ENCODE measurements around the gene XPR1.

The XPR1 gene

GRCh38 chr1:180631766-180632325 is at the start of gene XPR1:
Gene XPR1 (plus strand): TSS chr1:180632022. CDS start chr1:180632202, 180 bp downstream.
- DNase-seq, result peak; percentile 100

- no peak for DNase-seq
Measured at GRCh38 chr1:180584869-180585268, 47.0 kb upstream of the XPR1 start.

- DNase-seq, result no peak
Measured at GRCh38 chr1:180585994-180586359, 45.8 kb upstream of the XPR1 start.

- DNase-seq, result no peak
Measured at GRCh38 chr1:180586671-180587155, 45.1 kb upstream of the XPR1 start.

GRCh38 chr1:180588121-180588520 is 43.7 kb upstream of the XPR1 start:
- no peak for DNase-seq

GRCh38 chr1:180590889-180591288 is 40.9 kb upstream of the XPR1 start:
- no peak for DNase-seq

GRCh38 chr1:180593382-180593781 is 38.4 kb upstream of the XPR1 start:
- DNase-seq, result no peak

- DNase-seq, result no peak
Measured at GRCh38 chr1:180594723-180595122, 37.1 kb upstream of the XPR1 start.

GRCh38 chr1:180595966-180596365 is 35.9 kb upstream of the XPR1 start:
- no peak for DNase-seq

- DNase-seq, result no peak
Measured at GRCh38 chr1:180597520-180597919, 34.3 kb upstream of the XPR1 start.

GRCh38 chr1:180598333-180598974 is 33.4 kb upstream of the XPR1 start:
- no peak for DNase-seq

- no peak for DNase-seq
Measured at GRCh38 chr1:180600343-180600742, 31.5 kb upstream of the XPR1 start.

- no peak for DNase-seq
Measured at GRCh38 chr1:180601512-180601911, 30.3 kb upstream of the XPR1 start.

GRCh38 chr1:180603223-180603849 is 28.5 kb upstream of the XPR1 start:
- no peak for DNase-seq

GRCh38 chr1:180603850-180604226 is 28.0 kb upstream of the XPR1 start:
- DNase-seq, result no peak

GRCh38 chr1:180606155-180606554 is 25.7 kb upstream of the XPR1 start:
- peak; percentile 7 for DNase-seq

GRCh38 chr1:180609643-180610555 is 21.9 kb upstream of the XPR1 start:
- peak; percentile 49 for DNase-seq

GRCh38 chr1:180610556-180611015 is 21.2 kb upstream of the XPR1 start:
- peak; percentile 79 for DNase-seq

- DNase-seq, result peak; percentile 87
Measured at GRCh38 chr1:180611016-180611930, 20.5 kb upstream of the XPR1 start.

- no peak for DNase-seq
Measured at GRCh38 chr1:180612632-180613031, 19.2 kb upstream of the XPR1 start.

- no peak for DNase-seq
Measured at GRCh38 chr1:180614730-180615129, 17.1 kb upstream of the XPR1 start.
